ENCODE results near the gene SMPD3.

DNA sequence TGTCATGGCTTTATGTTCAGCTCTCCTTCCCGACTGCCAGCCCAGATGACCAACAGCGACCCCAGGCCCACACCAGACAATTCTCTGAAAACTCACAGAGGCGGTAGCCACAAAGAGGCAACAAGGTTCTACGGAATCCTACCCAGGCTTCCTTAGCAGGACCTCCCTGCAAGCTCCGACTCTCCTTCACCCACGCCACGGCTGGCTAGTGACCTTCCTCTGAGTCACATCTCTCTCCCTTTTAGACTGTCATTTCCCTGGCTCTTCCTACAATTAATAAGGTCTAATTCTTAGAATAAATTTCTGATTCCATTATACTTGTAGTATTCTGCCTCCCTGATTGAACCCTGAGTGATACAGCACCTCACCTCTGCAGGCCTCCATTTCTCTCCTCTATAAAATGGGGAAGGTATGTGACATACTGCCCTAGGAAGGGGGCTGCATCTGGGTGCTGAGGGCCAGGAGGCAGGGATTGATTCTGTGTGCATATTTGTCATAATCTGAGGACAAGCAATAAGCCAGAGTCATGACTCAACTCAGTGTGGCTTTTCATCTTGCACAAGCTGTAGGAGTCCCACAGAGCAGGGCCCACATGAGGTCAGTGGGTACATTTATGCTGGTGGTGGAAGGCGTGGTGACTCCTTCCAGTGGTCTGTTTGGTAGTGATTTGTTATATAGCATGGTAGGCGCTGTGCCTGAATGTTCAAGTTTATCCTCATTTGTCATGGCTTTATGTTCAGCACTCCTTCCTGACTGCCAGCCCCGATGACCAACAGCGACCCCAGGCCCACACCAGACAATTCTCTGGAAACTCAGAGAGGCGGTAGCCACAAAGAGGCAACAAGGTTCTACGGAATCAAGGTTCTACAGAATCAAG is 46.2 kb downstream of the SMPD3 start:
- TF ChIP-seq, protein P1, sequence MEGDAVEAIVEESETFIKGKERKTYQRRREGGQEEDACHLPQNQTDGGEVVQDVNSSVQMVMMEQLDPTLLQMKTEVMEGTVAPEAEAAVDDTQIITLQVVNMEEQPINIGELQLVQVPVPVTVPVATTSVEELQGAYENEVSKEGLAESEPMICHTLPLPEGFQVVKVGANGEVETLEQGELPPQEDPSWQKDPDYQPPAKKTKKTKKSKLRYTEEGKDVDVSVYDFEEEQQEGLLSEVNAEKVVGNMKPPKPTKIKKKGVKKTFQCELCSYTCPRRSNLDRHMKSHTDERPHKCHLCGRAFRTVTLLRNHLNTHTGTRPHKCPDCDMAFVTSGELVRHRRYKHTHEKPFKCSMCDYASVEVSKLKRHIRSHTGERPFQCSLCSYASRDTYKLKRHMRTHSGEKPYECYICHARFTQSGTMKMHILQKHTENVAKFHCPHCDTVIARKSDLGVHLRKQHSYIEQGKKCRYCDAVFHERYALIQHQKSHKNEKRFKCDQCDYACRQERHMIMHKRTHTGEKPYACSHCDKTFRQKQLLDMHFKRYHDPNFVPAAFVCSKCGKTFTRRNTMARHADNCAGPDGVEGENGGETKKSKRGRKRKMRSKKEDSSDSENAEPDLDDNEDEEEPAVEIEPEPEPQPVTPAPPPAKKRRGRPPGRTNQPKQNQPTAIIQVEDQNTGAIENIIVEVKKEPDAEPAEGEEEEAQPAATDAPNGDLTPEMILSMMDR (IDR thresholded peaks at IDR 0.05 in 2 of 3, conservative IDR thresholded peaks at IDR 0.05 in 1 of 3; ENCODE audit: insufficient read depth in 2 of 3, low read depth in 1 of 3, low read length in 3 of 3) = no peak
- TF ChIP-seq EZH2 (IDR thresholded peaks at IDR 0.05; ENCODE audit: borderline replicate concordance, low read depth, low read length) (no peak), FOXP1 (CRISPR knock-in tag; IDR thresholded peaks at IDR 0.05) (no peak), POLR2AphosphoS5 (IDR thresholded peaks at IDR 0.05; ENCODE audit: control insufficient read depth, insufficient read depth, low read depth, low read length) (no peak), NR1H2 (CRISPR knock-in tag; IDR thresholded peaks at IDR 0.05) (no peak), CREBBP (IDR thresholded peaks at IDR 0.05; ENCODE audit: low read depth, low read length) (no peak)
- TF ChIP-seq, protein P2, sequence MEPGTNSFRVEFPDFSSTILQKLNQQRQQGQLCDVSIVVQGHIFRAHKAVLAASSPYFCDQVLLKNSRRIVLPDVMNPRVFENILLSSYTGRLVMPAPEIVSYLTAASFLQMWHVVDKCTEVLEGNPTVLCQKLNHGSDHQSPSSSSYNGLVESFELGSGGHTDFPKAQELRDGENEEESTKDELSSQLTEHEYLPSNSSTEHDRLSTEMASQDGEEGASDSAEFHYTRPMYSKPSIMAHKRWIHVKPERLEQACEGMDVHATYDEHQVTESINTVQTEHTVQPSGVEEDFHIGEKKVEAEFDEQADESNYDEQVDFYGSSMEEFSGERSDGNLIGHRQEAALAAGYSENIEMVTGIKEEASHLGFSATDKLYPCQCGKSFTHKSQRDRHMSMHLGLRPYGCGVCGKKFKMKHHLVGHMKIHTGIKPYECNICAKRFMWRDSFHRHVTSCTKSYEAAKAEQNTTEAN (CRISPR knock-in tag; IDR thresholded peaks at IDR 0.05) = no peak
- TF ChIP-seq, protein P3, sequence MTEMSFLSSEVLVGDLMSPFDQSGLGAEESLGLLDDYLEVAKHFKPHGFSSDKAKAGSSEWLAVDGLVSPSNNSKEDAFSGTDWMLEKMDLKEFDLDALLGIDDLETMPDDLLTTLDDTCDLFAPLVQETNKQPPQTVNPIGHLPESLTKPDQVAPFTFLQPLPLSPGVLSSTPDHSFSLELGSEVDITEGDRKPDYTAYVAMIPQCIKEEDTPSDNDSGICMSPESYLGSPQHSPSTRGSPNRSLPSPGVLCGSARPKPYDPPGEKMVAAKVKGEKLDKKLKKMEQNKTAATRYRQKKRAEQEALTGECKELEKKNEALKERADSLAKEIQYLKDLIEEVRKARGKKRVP (CRISPR knock-in tag; IDR thresholded peaks at IDR 0.05) = no peak
